ENCODE results near the gene AHRR. TPM values are rescaled to one million over a fixed set of nuclear protein-coding genes. Genes with fewer than 3 reads are reported as not detected.

The AHRR gene
- polyA plus RNA-seq, 2 of the 4 experiments (the other 2 are of a cell fraction), result 1.2 to 1.7 TPM

DNA sequence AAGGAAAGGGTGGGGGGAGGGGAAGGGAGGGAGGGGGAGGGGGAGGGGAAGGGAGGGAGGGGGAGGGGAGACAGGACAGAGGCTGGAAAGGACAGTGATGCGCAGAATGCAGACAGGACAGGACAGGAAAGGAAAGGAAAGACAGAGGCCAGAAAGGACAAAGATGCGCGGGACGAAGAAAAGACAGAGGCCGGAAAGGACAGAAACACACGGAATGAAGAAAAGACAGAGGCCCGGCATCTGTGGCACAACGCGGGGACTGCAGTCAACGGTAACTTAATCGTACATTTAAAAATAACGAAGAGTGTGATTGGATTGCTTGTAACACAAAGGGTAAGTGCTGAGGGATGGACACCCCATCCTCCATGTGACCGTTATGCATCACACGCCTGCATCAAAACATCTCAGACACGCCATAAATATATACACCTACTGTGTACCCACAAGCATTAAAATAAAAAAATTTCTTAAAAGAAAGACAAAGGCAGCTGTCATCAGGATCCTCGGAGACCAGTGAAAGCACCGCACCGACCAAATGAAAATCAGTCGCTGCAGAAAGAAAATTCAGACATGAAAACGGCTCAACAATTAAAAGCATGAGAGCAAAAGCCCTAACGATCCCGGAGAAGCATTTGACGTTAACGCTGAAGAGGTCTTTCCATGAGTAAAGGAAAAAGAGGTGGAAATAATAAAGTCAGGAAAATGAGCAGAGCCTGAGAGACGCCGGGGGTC lies 68.5 kb downstream of the AHRR start:
- Histone ChIP-seq H3K4me2 (no peak overlapping the region), H3K4me1 (peaks cover 18% of the 10 kb centered on the region), H3K27ac (0 out of 6 replicates have a peak overlapping the region, but pooled peaks of 1 of the 2 experiments have one; percentile 69), H3K9me3 (0 out of 3 replicates have a peak, but pooled peaks cover 4% of the 10 kb centered on the region), H3K4me3 (no peak overlapping the region)
- ChIA-PET CTCF (no interaction called here), POLR2A (no interaction called here)
- DNase-seq (ENCODE audit: low read depth in 1 of 2, low spot score in 1 of 2) (no peak), FAIRE-seq (no peak), ATAC-seq (no peak)
- 95% methylated on average over 26 of the region's 26 CpGs for WGBS (ENCODE audit: missing lambda C conversion rate)
- TF ChIP-seq GATA3 (IDR thresholded peaks at IDR 0.05; ENCODE audit: borderline replicate concordance), result no peak

- ChIA-PET CTCF (no interaction called here), POLR2A (no interaction called here)
- H3K4me1 ChIP-seq, result peaks cover 23% of the 10 kb centered on the region
- no peak for FAIRE-seq
- peak overlapping the region; percentile 69 for H3K4me2 ChIP-seq
- 45% methylated on average over 22 of the region's 35 CpGs for WGBS (ENCODE audit: missing lambda C conversion rate)
- peak overlapping the region; percentile 46 to 69; a peak in 5 of 6 replicates for H3K27ac ChIP-seq
- peak; percentile 54 to 64; a peak in 4 of 6 replicates for ATAC-seq
- peak overlapping the region; percentile 19; the same call in 1 of the 3 replicates for H3K4me3 ChIP-seq
- peak in 1 of 2 experiments; percentile 38 for DNase-seq (ENCODE audit: low read depth in 1 of 2, low spot score in 1 of 2)
- H3K9me3 ChIP-seq, result no peaks in the 10 kb centered on the region
- TF ChIP-seq, protein P1, sequence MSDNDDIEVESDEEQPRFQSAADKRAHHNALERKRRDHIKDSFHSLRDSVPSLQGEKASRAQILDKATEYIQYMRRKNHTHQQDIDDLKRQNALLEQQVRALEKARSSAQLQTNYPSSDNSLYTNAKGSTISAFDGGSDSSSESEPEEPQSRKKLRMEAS (IDR thresholded peaks at IDR 0.05), result peak; percentile 81
- TF ChIP-seq EHMT2 (IDR thresholded peaks at IDR 0.05; ENCODE audit: low read depth), result no peak
- TF ChIP-seq, protein P2, sequence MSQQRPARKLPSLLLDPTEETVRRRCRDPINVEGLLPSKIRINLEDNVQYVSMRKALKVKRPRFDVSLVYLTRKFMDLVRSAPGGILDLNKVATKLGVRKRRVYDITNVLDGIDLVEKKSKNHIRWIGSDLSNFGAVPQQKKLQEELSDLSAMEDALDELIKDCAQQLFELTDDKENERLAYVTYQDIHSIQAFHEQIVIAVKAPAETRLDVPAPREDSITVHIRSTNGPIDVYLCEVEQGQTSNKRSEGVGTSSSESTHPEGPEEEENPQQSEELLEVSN (IDR thresholded peaks at IDR 0.05; ENCODE audit: borderline replicate concordance, low read depth), result 0 out of 2 replicates have a peak, but pooled peaks have one; percentile 39
Measured at GRCh38 chr5:390623-391491, 69.3 kb downstream of the AHRR start.

DNA sequence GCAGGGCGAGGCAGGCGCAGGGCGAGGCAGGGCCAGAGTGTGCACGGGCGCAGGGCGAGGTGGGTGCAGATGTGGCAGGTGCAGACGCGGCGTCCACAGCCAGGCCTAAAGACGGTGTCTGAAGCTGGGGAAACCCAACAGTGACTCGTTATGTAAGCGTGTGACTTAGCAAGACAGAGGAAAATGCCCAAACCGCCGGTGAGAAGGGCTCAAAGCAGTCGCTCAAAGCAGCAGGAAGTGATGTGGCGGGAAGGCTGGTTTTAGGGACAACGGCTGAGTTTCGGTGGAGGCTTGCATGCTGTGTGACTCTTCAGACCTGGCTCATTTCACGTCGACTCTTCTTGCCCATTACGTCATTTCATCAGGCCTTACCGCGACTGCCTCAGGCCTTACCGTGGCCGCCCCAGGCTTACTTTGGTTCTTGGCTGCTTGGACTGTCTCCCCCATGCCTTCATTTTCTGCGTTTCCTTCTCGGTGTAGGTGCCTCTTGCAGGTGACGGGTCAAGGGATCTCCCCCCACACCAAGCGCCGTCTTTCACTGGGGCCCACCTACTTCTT lies 71.0 kb downstream of the AHRR start:
- peak overlapping the region; percentile 41 for H3K4me2 ChIP-seq
- no peak overlapping the region for H3K4me3 ChIP-seq
- ChIA-PET POLR2A (no interaction called here), CTCF (interaction anchor here (0.6 to 1.3 kb wide), 4 partner anchors 13 to 458 kb away, joined by 3 to 4 read pairs (median 3); no protein-coding TSS in a partner anchor)
- FAIRE-seq (no peak), DNase-seq (ENCODE audit: low read depth in 1 of 2, low spot score in 1 of 2) (peak in 1 of 2 experiments; percentile 63), ATAC-seq (peak; percentile 50 to 54; a peak in 4 of 6 replicates)
- WGBS (ENCODE audit: missing lambda C conversion rate), result 66% methylated on average over 29 of the region's 30 CpGs
- no peaks in the 10 kb centered on the region for H3K9me3 ChIP-seq
- H3K27ac ChIP-seq, result peak overlapping the region; percentile 2 to 68; a peak in 4 of 6 replicates
- TF ChIP-seq FOSB (CRISPR knock-in tag; IDR thresholded peaks at IDR 0.05), result no peak
- TF ChIP-seq BCL3 (IDR thresholded peaks at IDR 0.05), result no peak
- no peak for TF ChIP-seq EHF (CRISPR knock-in tag; IDR thresholded peaks at IDR 0.05)
- TF ChIP-seq ZC3H11A (IDR thresholded peaks at IDR 0.05), result no peak
- TF ChIP-seq RNF2 (IDR thresholded peaks at IDR 0.05; ENCODE audit: borderline replicate concordance, low read depth), result no peak
- no peak for TF ChIP-seq KDM5A (IDR thresholded peaks at IDR 0.05)
- no peak for TF ChIP-seq FOXS1 (CRISPR knock-in tag; IDR thresholded peaks at IDR 0.05)
- no peak for TF ChIP-seq TP53 (CRISPR knock-in tag; IDR thresholded peaks at IDR 0.05)
- TF ChIP-seq GATA3 (IDR thresholded peaks at IDR 0.05; ENCODE audit: borderline replicate concordance), result no peak
- no peak for TF ChIP-seq HOXB5 (CRISPR knock-in tag; IDR thresholded peaks at IDR 0.05)
- no peak for TF ChIP-seq CTCF (IDR thresholded peaks at IDR 0.05)
- H3K4me1 ChIP-seq, result peaks cover 23% of the 10 kb centered on the region
